SU-DHL-6 (cell line): ENCODE measurements around the gene NUP50.

Source experiments
- CTCF ChIP-seq: fragments of 200-600 bp; sonication (generic); IDR thresholded peaks from one replicate; pipeline ENCODE4 v1.5.1; 2017; ENCODE audit warnings: antibody characterized with exemption, mild to moderate bottlenecking, low read length, moderate library complexity; ENCODE audit not compliant: insufficient read depth, poor library complexity, severe bottlenecking
- EZH2phosphoT487 ChIP-seq: fragments of 200-600 bp; sonication (generic), shearing (Covaris generic); conservative IDR thresholded peaks from 2 replicates; pipeline ENCODE4 v1.6.1; 2018; ENCODE audit warnings: mild to moderate bottlenecking, antibody characterized with exemption, low read length, moderate library complexity, mixed read lengths

DNA sequence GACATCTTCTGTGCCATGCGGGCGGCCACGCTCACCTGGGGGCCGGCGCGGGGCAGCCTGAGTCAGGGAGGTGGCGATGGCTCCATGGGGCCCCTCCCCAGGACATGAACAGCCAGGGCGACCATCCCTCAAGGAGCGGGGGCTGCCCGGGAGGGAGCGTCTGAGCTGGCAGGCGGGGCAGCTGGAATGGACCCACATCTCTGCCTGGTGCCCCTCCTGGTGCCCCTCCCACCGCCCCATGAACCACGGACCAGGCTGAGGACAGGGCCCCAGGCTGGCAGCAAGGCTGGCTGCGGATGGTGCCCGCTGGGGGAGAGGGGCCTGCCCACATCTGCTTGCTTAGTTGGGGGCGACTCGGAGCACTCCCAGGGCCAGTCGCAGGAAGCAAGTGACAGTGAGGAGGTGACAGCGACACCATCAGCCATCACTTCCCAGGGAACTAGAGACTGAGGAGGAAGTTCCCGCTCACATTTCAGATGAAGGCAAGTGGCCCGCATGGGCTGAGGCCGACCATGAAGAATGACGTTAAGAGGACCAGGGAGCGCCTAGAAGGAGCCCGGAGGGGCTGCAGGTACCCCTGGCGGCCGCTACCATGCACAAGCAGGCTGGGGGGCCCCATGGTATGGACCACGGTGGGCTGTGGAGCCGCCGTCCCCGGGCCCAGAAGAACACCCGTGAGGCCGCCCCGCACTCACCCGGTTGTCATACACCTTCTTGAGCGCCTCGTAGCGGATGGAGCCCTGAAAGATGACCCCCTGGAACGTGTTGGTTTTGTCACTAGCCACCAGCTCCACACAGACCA is 39.6 kb downstream of the NUP50 start:
- TF ChIP-seq CTCF (no peak), EZH2phosphoT487 (no peak)
